HEK293 (cell line): ENCODE results near the gene BDNF.

ENCODE experiments used
- CTCF ChIA-PET: fragments of 350-600 bp; formaldehyde crosslinking; extraction: SDS; loops from one replicate; lab custom pipeline; 2021; ENCODE audit warnings: antibody characterized with exemption; lab: Yijun Ruan, JAX
- POLR2A ChIA-PET: fragments of 300-600 bp; formaldehyde crosslinking; extraction: SDS; loops from one replicate; lab custom pipeline; 2020; ENCODE audit warnings: antibody characterized with exemption, inconsistent platforms; lab: Yijun Ruan, JAX
- H3K27ac ChIP-seq: fragments of 200-500 bp; sonication (Bioruptor generic); 2 replicates; pipeline ENCODE4 v1.5.1; 2014; ENCODE audit warnings: low read depth, low read length, control low read depth, inconsistent platforms; ENCODE audit errors: extremely low read depth
- H3K36me3 ChIP-seq, 2 experiments: fragments of 200-500 bp in 1 of 2; sonication (Bioruptor generic) in 1 of 2; 1 replicate in 1 of 2; 2 replicates in 1 of 2; pipeline ENCODE4 v1.5.1; 2014 to 2017; ENCODE audit warnings: inconsistent platforms in 2 of 2, low read length in 2 of 2; ENCODE audit not compliant: control insufficient read depth in 2 of 2, insufficient read depth in 1 of 2
- H3K4me1 ChIP-seq: fragments of 200-500 bp; sonication (Bioruptor generic); 2 replicates; pipeline ENCODE4 v1.5.1; 2014; ENCODE audit warnings: mild to moderate bottlenecking, low read length, inconsistent platforms; ENCODE audit not compliant: control insufficient read depth, insufficient read depth
- H3K4me3 ChIP-seq: 2 replicates; pipeline ENCODE4 v1.5.1; 2011; ENCODE audit warnings: low read depth, mild to moderate bottlenecking, control low read depth, low read length, moderate library complexity
- H3K9me3 ChIP-seq: fragments of 200-500 bp; sonication (Bioruptor generic); 2 replicates; pipeline ENCODE4 v1.5.1; 2014; ENCODE audit warnings: low read depth, low read length, inconsistent platforms; ENCODE audit not compliant: control insufficient read depth, insufficient read depth
- BCL11A ChIP-seq: fragments of 450-650 bp; formaldehyde crosslinking; IDR thresholded peaks from 2 replicates; pipeline ENCODE4 v1.5.1; 2016; ENCODE audit warnings: low read depth, missing biosample characterization, missing genetic modification characterization
- HOXA7 ChIP-seq: sonication (generic); formaldehyde crosslinking; IDR thresholded peaks from 2 replicates; pipeline ENCODE4 v1.8.1; 2022; ENCODE audit warnings: missing genetic modification reagents, borderline replicate concordance
- OSR2 ChIP-seq: fragments of 450-650 bp; formaldehyde crosslinking; IDR thresholded peaks from 2 replicates; pipeline ENCODE4 v1.5.1; 2016; ENCODE audit warnings: missing biosample characterization, missing genetic modification characterization
- SALL2 ChIP-seq: fragments of 450-650 bp; formaldehyde crosslinking; IDR thresholded peaks from 2 replicates; pipeline ENCODE4 v1.5.0; 2017; ENCODE audit warnings: missing biosample characterization, mild to moderate bottlenecking, missing genetic modification characterization, borderline replicate concordance
- TCF7L2 ChIP-seq: IDR thresholded peaks from 2 replicates; pipeline ENCODE4 v1.6.1; 2011; ENCODE audit warnings: low read depth, mild to moderate bottlenecking, inconsistent platforms, low read length, moderate library complexity, borderline replicate concordance
- YY2 ChIP-seq: fragments of 450-650 bp; formaldehyde crosslinking; IDR thresholded peaks from 2 replicates; pipeline ENCODE4 v1.5.1; 2016; ENCODE audit warnings: missing biosample characterization, missing genetic modification characterization
- ZEB2 ChIP-seq: fragments of 450-650 bp; formaldehyde crosslinking; IDR thresholded peaks from 2 replicates; pipeline ENCODE4 v1.5.1; 2016; ENCODE audit warnings: missing biosample characterization, missing genetic modification characterization
- ZNF140 ChIP-seq: fragments of 450-650 bp; formaldehyde crosslinking; IDR thresholded peaks from 2 replicates; pipeline ENCODE4 v1.5.1; 2016; ENCODE audit warnings: missing biosample characterization, missing genetic modification characterization
- ZNF146 ChIP-seq: fragments of 450-650 bp; formaldehyde crosslinking; IDR thresholded peaks from 2 replicates; pipeline ENCODE4 v1.5.1; 2016; ENCODE audit warnings: missing biosample characterization, missing genetic modification characterization
- ZNF184 ChIP-seq: fragments of 450-650 bp; IDR thresholded peaks from 2 replicates; pipeline ENCODE4 v1.5.1; 2018; ENCODE audit warnings: missing biosample characterization, mild to moderate bottlenecking, missing genetic modification characterization
- ZNF2 ChIP-seq: fragments of 450-650 bp; formaldehyde crosslinking; IDR thresholded peaks from 2 replicates; pipeline ENCODE4 v1.5.1; 2016; ENCODE audit warnings: missing biosample characterization, missing genetic modification characterization
- ZNF394 ChIP-seq: fragments of 450-650 bp; formaldehyde crosslinking; IDR thresholded peaks from 2 replicates; pipeline ENCODE4 v1.5.1; 2016; ENCODE audit warnings: missing biosample characterization, missing genetic modification characterization, mild to moderate bottlenecking, moderate library complexity, borderline replicate concordance
- ZNF416 ChIP-seq: fragments of 450-650 bp; formaldehyde crosslinking; IDR thresholded peaks from 2 replicates; pipeline ENCODE4 v1.5.1; 2016; ENCODE audit warnings: missing biosample characterization, missing genetic modification characterization
- ZNF501 ChIP-seq: fragments of 450-650 bp; formaldehyde crosslinking; IDR thresholded peaks from 2 replicates; pipeline ENCODE4 v1.5.1; 2016; ENCODE audit warnings: missing biosample characterization, missing genetic modification characterization
- ZNF544 ChIP-seq: fragments of 450-650 bp; formaldehyde crosslinking; IDR thresholded peaks from 2 replicates; pipeline ENCODE4 v1.5.0; 2017; ENCODE audit warnings: missing biosample characterization, missing genetic modification characterization
- ZNF629 ChIP-seq: fragments of 450-650 bp; formaldehyde crosslinking; IDR thresholded peaks from 2 replicates; pipeline ENCODE4 v1.5.1; 2017; ENCODE audit warnings: missing biosample characterization, missing genetic modification characterization
- ZNF704 ChIP-seq: fragments of 450-650 bp; formaldehyde crosslinking; IDR thresholded peaks from 2 replicates; pipeline ENCODE4 v1.5.1; 2016; ENCODE audit warnings: missing biosample characterization, missing genetic modification characterization
- ZNF776 ChIP-seq: fragments of 450-650 bp; formaldehyde crosslinking; IDR thresholded peaks from 2 replicates; pipeline ENCODE4 v1.5.0; 2017; ENCODE audit warnings: missing biosample characterization, missing genetic modification characterization, borderline replicate concordance
- ZNF785 ChIP-seq: fragments of 450-650 bp; formaldehyde crosslinking; IDR thresholded peaks from 2 replicates; pipeline ENCODE4 v1.5.1; 2016; ENCODE audit warnings: missing biosample characterization, missing genetic modification characterization
- TF ChIP-seq, protein P1 (sequence below): fragments of 450-650 bp; formaldehyde crosslinking; IDR thresholded peaks from 2 replicates; pipeline ENCODE4 v1.5.1; 2016; ENCODE audit warnings: missing biosample characterization, missing genetic modification characterization
- TF ChIP-seq, protein P2 (sequence below): fragments of 450-650 bp; formaldehyde crosslinking; IDR thresholded peaks from 2 replicates; pipeline ENCODE4 v1.5.1; 2016; ENCODE audit warnings: missing biosample characterization, missing genetic modification characterization

The BDNF gene

DNA sequence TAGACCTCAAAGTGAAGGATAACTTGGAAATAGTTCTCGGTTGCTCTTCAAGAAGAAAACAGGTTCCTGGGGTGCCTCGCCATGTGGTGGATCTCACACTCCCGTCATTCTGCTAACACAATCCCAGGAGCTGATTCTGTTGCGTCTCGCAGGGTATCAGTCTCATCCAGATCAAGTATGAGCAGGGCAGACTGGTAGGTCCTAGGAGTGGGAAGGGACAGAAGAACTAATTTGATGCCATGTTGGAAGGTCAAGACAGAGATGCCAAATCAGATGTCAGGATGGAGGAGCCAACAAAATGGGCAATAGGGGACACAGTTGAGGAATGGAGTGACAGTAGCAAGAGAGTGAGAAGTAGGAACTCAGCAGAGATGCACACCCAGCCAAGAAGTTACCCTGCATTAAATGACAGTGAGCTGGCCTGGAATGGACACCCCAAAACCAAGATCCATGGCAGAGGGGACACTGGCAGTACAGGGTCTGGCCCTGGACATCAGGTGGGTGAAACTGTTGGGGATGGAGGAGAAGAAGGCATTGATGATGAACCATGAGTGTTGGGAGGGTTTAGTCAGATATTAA is 76.2 kb downstream of the BDNF start:
- Histone ChIP-seq H3K4me3 (no peak overlapping the region), H3K9me3 (no peaks in the 10 kb centered on the region), H3K36me3 (no peaks in the 10 kb centered on the region), H3K4me1 (no peaks in the 10 kb centered on the region), H3K27ac (no peak overlapping the region)
- ChIA-PET POLR2A (no interaction called here), CTCF (no interaction called here)
- TF ChIP-seq OSR2 (tag by site-specific recombination): no peak
- no peak for TF ChIP-seq ZNF776 (tag by site-specific recombination)

DNA sequence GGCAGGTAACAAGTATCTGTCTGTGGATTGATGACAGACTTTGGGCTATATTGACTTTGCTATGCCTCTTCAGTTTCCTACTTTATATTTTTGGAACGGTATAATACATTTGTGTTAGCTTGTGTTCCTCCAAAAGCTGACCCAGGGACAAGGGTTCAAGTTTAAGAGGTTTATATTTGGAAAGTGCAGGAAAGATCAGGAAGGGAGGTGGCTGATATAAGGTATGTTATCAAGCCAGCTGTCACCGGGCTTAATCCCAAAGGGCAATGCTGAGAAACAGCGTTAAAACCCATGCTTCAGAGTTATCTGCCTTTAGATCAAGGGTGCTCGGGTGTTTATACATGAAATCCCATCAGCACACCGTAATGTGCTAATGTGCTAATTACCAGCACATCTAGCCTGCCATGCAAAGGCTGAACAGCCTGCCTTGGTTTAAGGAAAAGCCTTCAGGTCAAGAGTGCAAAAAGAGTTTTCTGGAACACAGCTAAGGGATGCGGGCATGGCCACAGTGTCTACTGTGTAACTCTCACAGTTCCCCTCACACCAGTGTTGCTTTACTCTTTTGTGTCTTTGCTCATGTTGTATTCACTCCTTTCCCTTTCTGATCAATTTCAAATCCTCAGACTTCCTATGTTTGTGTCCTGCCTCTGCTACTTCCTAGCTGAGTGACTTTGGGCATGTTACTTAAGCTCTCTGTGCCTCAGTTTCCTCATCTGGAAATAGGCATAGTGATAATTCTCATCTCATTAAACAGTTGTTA is 77.5 kb downstream of the BDNF start:
- TF ChIP-seq ZNF184 (tag by site-specific recombination) (no peak), ZNF704 (tag by site-specific recombination) (no peak)
- CTCF ChIA-PET: no interaction called here
- Histone ChIP-seq H3K4me1 (no peaks in the 10 kb centered on the region), H3K27ac (no peak overlapping the region), H3K36me3 (no peaks in the 10 kb centered on the region), H3K9me3 (no peaks in the 10 kb centered on the region), H3K4me3 (no peak overlapping the region)
- POLR2A ChIA-PET: no interaction called here

DNA sequence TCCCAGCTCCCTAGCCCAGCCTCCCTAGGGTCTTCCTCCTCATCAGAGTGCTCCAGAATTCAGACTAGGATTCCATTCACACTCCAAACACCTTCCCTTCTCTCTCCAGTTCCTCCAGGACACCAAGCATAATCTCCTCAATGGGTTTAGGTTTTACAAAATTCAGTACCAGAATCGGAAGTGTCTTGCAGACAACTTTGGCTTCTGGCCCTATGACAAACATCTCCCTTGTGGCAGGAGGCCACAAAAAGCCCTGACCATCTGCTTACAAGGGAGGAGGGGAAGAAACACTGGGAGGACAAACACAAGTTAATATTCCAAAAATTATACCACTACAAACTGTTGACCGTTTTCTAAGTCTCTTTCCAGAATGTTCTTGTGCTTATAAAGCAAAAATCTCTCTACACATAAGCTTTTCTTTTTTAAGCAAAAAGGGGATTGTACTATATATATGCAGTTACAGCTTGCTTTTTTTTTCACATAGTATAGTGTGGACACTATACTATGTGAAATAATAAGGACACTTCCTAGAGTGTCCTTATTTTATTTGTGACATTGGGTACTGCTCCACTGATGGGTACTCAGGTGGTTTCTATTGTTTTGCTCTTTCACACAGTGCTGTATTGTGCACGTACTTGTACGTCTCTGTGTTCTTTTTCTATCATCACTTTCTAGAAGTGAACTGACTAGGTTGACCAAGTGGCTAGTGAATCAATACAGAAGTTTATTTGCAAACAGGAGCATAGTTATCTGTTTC is 78.7 kb downstream of the BDNF start:
- H3K27ac ChIP-seq: no peak overlapping the region
- TF ChIP-seq ZEB2 (tag by site-specific recombination) (no peak), BCL11A (tag by site-specific recombination) (no peak), ZNF2 (no peak), HOXA7 (CRISPR knock-in tag) (no peak), ZNF394 (no peak), ZNF146 (tag by site-specific recombination) (no peak), YY2 (tag by site-specific recombination) (no peak), ZNF501 (tag by site-specific recombination) (no peak)
- TF ChIP-seq, protein P1, sequence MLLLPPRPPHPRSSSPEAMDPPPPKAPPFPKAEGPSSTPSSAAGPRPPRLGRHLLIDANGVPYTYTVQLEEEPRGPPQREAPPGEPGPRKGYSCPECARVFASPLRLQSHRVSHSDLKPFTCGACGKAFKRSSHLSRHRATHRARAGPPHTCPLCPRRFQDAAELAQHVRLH (tag by site-specific recombination): no peak
- H3K36me3 ChIP-seq: no peaks in the 10 kb centered on the region
- H3K9me3 ChIP-seq: no peaks in the 10 kb centered on the region
- ChIA-PET CTCF (no interaction called here), POLR2A (no interaction called here)
- H3K4me1 ChIP-seq: no peaks in the 10 kb centered on the region
- H3K4me3 ChIP-seq: no peak overlapping the region

DNA sequence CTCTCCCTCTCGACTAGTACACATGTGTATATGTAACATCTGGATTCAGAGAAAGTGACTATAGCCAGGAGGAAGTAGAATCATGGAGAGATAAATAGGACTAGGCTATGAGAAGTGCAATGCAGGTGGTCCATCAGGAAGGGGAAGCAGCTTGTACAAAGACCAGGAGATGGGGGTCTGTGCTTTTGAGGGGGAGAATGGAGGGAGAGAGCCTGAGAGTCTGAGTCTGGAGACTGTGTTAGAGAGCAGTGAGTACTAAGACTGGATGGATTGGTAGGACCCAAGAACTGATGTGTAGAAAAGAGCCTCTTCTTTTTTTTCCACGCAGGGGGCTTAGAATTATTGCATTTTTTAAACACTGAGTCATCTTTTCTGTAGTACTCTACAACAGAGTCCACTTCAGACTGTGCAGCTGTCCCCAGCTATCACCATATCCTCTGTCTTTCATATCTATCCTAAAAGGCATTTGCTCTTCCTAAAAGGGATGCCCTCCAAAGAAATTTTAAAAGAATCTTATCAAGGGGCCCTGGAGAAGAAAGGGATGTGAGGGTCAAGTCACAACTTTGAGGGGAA is 80.4 kb downstream of the BDNF start:
- no peaks in the 10 kb centered on the region for H3K36me3 ChIP-seq
- H3K4me3 ChIP-seq: no peak overlapping the region
- ChIA-PET POLR2A (no interaction called here), CTCF (no interaction called here)
- H3K4me1 ChIP-seq: no peaks in the 10 kb centered on the region
- H3K27ac ChIP-seq: no peak overlapping the region
- H3K9me3 ChIP-seq: no peaks in the 10 kb centered on the region
- TF ChIP-seq TCF7L2 (no peak), ZNF416 (tag by site-specific recombination) (no peak), ZNF544 (tag by site-specific recombination) (no peak), SALL2 (no peak), ZNF785 (tag by site-specific recombination) (no peak), ZNF629 (tag by site-specific recombination) (no peak), ZNF140 (tag by site-specific recombination) (no peak)
- TF ChIP-seq, protein P2, sequence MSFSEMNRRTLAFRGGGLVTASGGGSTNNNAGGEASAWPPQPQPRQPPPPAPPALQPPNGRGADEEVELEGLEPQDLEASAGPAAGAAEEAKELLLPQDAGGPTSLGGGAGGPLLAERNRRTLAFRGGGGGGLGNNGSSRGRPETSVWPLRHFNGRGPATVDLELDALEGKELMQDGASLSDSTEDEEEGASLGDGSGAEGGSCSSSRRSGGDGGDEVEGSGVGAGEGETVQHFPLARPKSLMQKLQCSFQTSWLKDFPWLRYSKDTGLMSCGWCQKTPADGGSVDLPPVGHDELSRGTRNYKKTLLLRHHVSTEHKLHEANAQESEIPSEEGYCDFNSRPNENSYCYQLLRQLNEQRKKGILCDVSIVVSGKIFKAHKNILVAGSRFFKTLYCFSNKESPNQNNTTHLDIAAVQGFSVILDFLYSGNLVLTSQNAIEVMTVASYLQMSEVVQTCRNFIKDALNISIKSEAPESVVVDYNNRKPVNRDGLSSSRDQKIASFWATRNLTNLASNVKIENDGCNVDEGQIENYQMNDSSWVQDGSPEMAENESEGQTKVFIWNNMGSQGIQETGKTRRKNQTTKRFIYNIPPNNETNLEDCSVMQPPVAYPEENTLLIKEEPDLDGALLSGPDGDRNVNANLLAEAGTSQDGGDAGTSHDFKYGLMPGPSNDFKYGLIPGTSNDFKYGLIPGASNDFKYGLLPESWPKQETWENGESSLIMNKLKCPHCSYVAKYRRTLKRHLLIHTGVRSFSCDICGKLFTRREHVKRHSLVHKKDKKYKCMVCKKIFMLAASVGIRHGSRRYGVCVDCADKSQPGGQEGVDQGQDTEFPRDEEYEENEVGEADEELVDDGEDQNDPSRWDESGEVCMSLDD (tag by site-specific recombination): no peak
